ENCODE data around the gene TMEM164.

DNA sequence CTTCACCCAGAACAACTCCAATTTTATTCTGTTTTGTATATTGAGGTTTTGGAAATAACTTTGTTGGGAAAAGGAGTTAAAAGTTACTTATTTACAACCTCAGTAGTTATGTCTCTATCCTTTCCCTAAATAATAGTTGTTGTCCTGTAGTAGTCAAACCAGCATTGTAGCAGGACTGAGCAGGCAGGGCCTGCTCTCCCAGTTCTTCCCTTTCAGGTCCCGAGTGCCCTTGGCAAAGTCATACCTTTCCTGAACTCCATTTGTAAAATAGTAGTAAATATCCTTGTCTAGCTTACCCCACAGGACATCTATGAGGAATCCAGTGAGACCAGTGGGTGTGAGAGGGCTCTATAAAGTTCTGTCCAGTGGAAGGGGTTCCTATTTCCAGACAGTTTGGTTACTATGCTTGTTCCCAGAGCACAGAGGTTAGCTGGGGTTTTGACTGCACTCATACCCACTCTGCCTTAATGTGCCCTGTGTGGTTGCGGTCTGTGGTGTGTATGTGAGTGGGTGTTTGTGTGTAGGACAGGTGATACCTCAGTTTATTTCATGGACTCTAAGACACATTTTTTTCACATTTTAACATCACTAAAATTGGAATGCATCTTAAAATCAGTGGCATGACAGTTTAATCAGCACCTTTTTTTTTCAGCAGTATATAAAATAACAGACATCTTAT lies 178.7 kb downstream of the TMEM164 start:
- TF ChIP-seq, protein P1, sequence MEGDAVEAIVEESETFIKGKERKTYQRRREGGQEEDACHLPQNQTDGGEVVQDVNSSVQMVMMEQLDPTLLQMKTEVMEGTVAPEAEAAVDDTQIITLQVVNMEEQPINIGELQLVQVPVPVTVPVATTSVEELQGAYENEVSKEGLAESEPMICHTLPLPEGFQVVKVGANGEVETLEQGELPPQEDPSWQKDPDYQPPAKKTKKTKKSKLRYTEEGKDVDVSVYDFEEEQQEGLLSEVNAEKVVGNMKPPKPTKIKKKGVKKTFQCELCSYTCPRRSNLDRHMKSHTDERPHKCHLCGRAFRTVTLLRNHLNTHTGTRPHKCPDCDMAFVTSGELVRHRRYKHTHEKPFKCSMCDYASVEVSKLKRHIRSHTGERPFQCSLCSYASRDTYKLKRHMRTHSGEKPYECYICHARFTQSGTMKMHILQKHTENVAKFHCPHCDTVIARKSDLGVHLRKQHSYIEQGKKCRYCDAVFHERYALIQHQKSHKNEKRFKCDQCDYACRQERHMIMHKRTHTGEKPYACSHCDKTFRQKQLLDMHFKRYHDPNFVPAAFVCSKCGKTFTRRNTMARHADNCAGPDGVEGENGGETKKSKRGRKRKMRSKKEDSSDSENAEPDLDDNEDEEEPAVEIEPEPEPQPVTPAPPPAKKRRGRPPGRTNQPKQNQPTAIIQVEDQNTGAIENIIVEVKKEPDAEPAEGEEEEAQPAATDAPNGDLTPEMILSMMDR (IDR thresholded peaks at IDR 0.05; ENCODE audit: insufficient read depth, low read depth, low read length), result no peak
- no peak for TF ChIP-seq EZH2 (IDR thresholded peaks at IDR 0.05; ENCODE audit: insufficient read depth, low read length)
